Measurements from ENCODE around the gene TRNAU1AP.
"Not testable (repeated sequence)": the region's sequence is repeated elsewhere in the genome, so short reads cannot be mapped to it uniquely, and the experiment has no call there.

Gene TRNAU1AP

GRCh38 chr1:28522537-28522936 lies 30.3 kb upstream of the TRNAU1AP start:
- not testable (repeated sequence) for DNase-seq

- DNase-seq = not testable (repeated sequence)
These were observed 27.8 kb upstream of the TRNAU1AP start for GRCh38 chr1:28525002-28525642.

GRCh38 chr1:28526886-28527285 lies 26.0 kb upstream of the TRNAU1AP start:
- DNase-seq = no peak

GRCh38 chr1:28530456-28530855 lies 22.4 kb upstream of the TRNAU1AP start:
- DNase-seq = no peak

GRCh38 chr1:28534671-28535070 lies 18.2 kb upstream of the TRNAU1AP start:
- no peak for DNase-seq

- DNase-seq = no peak
These were observed 17.7 kb upstream of the TRNAU1AP start for GRCh38 chr1:28535180-28535579.

- DNase-seq = no peak
These were observed 15.3 kb upstream of the TRNAU1AP start for GRCh38 chr1:28537457-28538199.

GRCh38 chr1:28538286-28538685 lies 14.6 kb upstream of the TRNAU1AP start:
- no peak for DNase-seq

- no peak for DNase-seq
These were observed 12.2 kb upstream of the TRNAU1AP start for GRCh38 chr1:28540651-28541050.

- DNase-seq = not testable (repeated sequence)
These were observed 11.4 kb upstream of the TRNAU1AP start for GRCh38 chr1:28541414-28542015.

GRCh38 chr1:28545246-28545628 lies 7.6 kb upstream of the TRNAU1AP start:
- DNase-seq = no peak

- no peak for DNase-seq
These were observed 4.6 kb upstream of the TRNAU1AP start for GRCh38 chr1:28548318-28548717.

- no peak for DNase-seq
These were observed 1.5 kb upstream of the TRNAU1AP start for GRCh38 chr1:28551381-28551780.

GRCh38 chr1:28560886-28561285 lies 8.0 kb downstream of the TRNAU1AP start:
- DNase-seq = no peak

- DNase-seq = no peak
These were observed 11.4 kb downstream of the TRNAU1AP start for GRCh38 chr1:28564310-28564709.

GRCh38 chr1:28565040-28565439 lies 12.2 kb downstream of the TRNAU1AP start:
- no peak for DNase-seq

GRCh38 chr1:28565726-28566125 lies 12.8 kb downstream of the TRNAU1AP start:
- no peak for DNase-seq

- no peak for DNase-seq
These were observed 14.0 kb downstream of the TRNAU1AP start for GRCh38 chr1:28566931-28567330.

GRCh38 chr1:28571911-28572310 lies 19.0 kb downstream of the TRNAU1AP start:
- DNase-seq = no peak

- not testable (repeated sequence) for DNase-seq
These were observed 20.0 kb downstream of the TRNAU1AP start for GRCh38 chr1:28572891-28573290.

- no peak for DNase-seq
These were observed 20.7 kb downstream of the TRNAU1AP start for GRCh38 chr1:28573564-28573963.

- no peak for DNase-seq
These were observed 24.3 kb downstream of the TRNAU1AP start for GRCh38 chr1:28577052-28577678.

- DNase-seq = no peak
These were observed 25.1 kb downstream of the TRNAU1AP start for GRCh38 chr1:28577738-28578536.
